Breast epithelium (tissue), 4 donors: ENCODE results near the gene PAK6. TPM values are rescaled to one million over a fixed set of nuclear protein-coding genes. Genes with fewer than 3 reads are reported as not detected.

Experiments
- DNase-seq, 2 donors: peaks; one replicate each; pipeline ENCODE4 v3.0.0-alpha.2; 2019; ENCODE audit warnings: low spot score in 2 of 2
- H3K27ac ChIP-seq, 2 donors: fragments of 200-600 bp; sonication (generic) in 1 of 2; one replicate each; pipeline ENCODE4 v1.5.1; 2016 to 2019; ENCODE audit warnings: mild to moderate bottlenecking in 1 of 2
- H3K27me3 ChIP-seq, 2 donors: fragments of 200-600 bp; sonication (generic) in 1 of 2; one replicate each; pipeline versions ENCODE4 v1.5.1 to v1.6.0; 2017 to 2019; ENCODE audit warnings: control low read depth in 1 of 2, mild to moderate bottlenecking in 1 of 2
- H3K36me3 ChIP-seq: fragments of 200-600 bp; one replicate; pipeline ENCODE4 v1.5.1; 2019
- H3K4me1 ChIP-seq, 2 donors: fragments of 200-600 bp; sonication (generic); one replicate each; pipeline ENCODE4 v1.5.1; 2016 to 2019; ENCODE audit warnings: control low read depth in 1 of 2
- H3K4me3 ChIP-seq, 3 donors: fragments of 200-600 bp; sonication (generic); 1 replicate in 2 of 3; 2 replicates in 1 of 3; pipeline ENCODE4 v1.5.1; 2016 to 2019; ENCODE audit warnings: mild to moderate bottlenecking in 3 of 3, moderate library complexity in 2 of 3
- H3K9me3 ChIP-seq, 2 donors: fragments of 200-600 bp; sonication (generic) in 1 of 2; one replicate each; pipeline ENCODE4 v1.5.1; 2016 to 2019; ENCODE audit warnings: control low read depth in 1 of 2
- CTCF ChIP-seq, 3 donors: fragments of 450-650 bp; IDR thresholded peaks; one replicate each; pipeline ENCODE4 v1.5.1; 2016 to 2017; ENCODE audit warnings: antibody characterized with exemption in 3 of 3, mild to moderate bottlenecking in 3 of 3, moderate library complexity in 3 of 3
- POLR2A ChIP-seq: fragments of 450-650 bp; IDR thresholded peaks from one replicate; pipeline ENCODE4 v1.6.1; 2016; ENCODE audit warnings: antibody characterized with exemption, mild to moderate bottlenecking, moderate library complexity
- POLR2AphosphoS5 ChIP-seq, 3 donors: sonication (generic); formaldehyde crosslinking; IDR thresholded peaks; one replicate each; pipeline ENCODE4 v1.6.1; 2017; ENCODE audit warnings: antibody characterized with exemption in 3 of 3
- intact Hi-C: fragments of 100-400 bp; cut with DNase I; formaldehyde crosslinking; loops from one replicate; pipeline ENCODE4 v1.15.1; 2023; ENCODE audit warnings: low total_unique reads
- total RNA-seq, 3 donors: library from RNA; depleted of rRNA; stranded (reverse); fragments of >200 nt; gene quantifications; one replicate each; pipeline ENCODE4 v1.1.0, GENCODE V29; 2016

Gene PAK6
- total RNA-seq, 3 donors from 2014 or later = 0.80 to 11.0 (median 9.5) TPM

GRCh38 chr15:40273428-40273827 is 34.6 kb downstream of the PAK6 start:
- DNase-seq = no peak
- no peaks in the 10 kb centered on the region for H3K27me3 ChIP-seq
- no peaks in the 10 kb centered on the region for H3K4me1 ChIP-seq
- no peak overlapping the region for H3K4me3 ChIP-seq
- no peaks in the 10 kb centered on the region for H3K9me3 ChIP-seq
- H3K36me3 ChIP-seq = no peaks in the 10 kb centered on the region
- TF ChIP-seq POLR2A (no peak), POLR2AphosphoS5 (IDR thresholded peaks at IDR 0.05) (no peak), CTCF (IDR thresholded peaks at IDR 0.05) (no peak)
- intact Hi-C loops = loop anchor here (5.0 to 10.0 kb wide), 2 partner anchors 36 to 229 kb away; partner anchors contain the start of gene PAK6
- H3K27ac ChIP-seq = no peak overlapping the region

DNA sequence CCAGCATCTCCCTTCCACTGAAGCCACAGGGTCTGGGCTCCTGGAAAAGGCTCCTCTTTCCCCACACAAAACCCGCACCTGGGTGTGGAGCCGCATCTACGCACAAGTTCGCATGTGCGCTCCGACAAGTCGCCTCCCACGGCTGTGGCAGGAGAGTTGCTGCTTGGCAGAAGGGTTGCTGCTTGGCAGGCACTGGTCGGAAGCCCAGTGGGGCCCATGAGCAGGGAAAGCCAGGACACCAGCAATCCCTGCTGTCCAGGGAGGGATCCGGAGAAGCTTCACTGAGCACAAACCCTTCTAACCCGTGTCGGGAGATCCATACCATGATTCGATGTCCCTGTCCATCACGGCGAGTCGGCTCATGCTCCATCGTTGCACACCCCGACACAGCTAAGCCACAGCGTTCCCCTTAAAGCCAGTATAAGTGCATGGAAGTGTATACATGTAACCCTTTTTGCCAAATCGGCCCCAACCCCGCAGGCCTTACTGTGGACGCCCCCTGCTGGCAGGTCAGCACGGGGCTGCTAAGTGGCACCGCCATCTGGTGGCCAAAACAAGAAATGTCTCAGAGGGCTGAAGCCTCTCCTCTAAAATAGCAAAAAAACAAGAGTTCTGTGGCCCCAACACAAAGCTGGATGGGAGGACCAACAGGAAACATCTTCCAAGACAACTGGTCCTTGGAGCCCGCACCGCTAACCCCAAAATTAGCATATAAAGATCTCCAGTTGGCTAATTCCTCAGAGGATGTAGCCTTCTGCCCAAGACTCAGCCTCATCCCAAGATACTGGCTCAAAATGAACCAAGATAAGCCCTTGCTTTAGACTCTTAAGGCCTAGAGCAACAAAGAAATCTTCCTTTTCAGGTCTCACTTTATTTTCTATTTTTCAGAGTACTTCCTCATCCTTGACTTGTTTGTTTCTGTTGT is 35.7 kb downstream of the PAK6 start:
- peak; percentile 61 to 84 for DNase-seq
- H3K27ac ChIP-seq = no peak overlapping the region
- H3K9me3 ChIP-seq = no peaks in the 10 kb centered on the region
- H3K27me3 ChIP-seq = peaks cover 0 to 1% of the 10 kb centered on the region in 2 donors
- no peaks in the 10 kb centered on the region for H3K4me1 ChIP-seq
- intact Hi-C loops = loop anchor here (5.0 to 10.0 kb wide), 2 partner anchors 37 to 230 kb away; partner anchors contain the start of gene PAK6
- H3K4me3 ChIP-seq = no peak overlapping the region
- peak; percentile 100 for TF ChIP-seq CTCF (IDR thresholded peaks at IDR 0.05)
- no peak for TF ChIP-seq POLR2A
- peak in 2 of 3 donors; percentile 54 to 58 for TF ChIP-seq POLR2AphosphoS5 (IDR thresholded peaks at IDR 0.05)
- H3K36me3 ChIP-seq = no peaks in the 10 kb centered on the region

GRCh38 chr15:40275523-40275922 is 36.7 kb downstream of the PAK6 start:
- H3K36me3 ChIP-seq = no peaks in the 10 kb centered on the region
- intact Hi-C loops = loop anchor here (10.0 kb wide), 1 partner anchor 231 kb away; no protein-coding TSS in a partner anchor

GRCh38 chr15:40275954-40276353 is 37.1 kb downstream of the PAK6 start:
- no peaks in the 10 kb centered on the region for H3K4me1 ChIP-seq
- no peak overlapping the region for H3K27ac ChIP-seq
- intact Hi-C loops = loop anchor here (10.0 kb wide), 1 partner anchor 231 kb away; no protein-coding TSS in a partner anchor
- DNase-seq = no peak
- no peaks in the 10 kb centered on the region for H3K9me3 ChIP-seq
- no peak overlapping the region for H3K4me3 ChIP-seq
- H3K27me3 ChIP-seq = peaks cover 2 to 15% of the 10 kb centered on the region in 2 donors
- TF ChIP-seq POLR2A = no peak
- no peak for TF ChIP-seq CTCF (IDR thresholded peaks at IDR 0.05)
- no peak for TF ChIP-seq POLR2AphosphoS5 (IDR thresholded peaks at IDR 0.05)
- H3K36me3 ChIP-seq = no peaks in the 10 kb centered on the region

More at GRCh38 chr15:40275523-40275922, 36.7 kb downstream of the PAK6 start:
- no peak for DNase-seq
- Histone ChIP-seq H3K4me3 (no peak overlapping the region), H3K9me3 (no peaks in the 10 kb centered on the region), H3K4me1 (no peaks in the 10 kb centered on the region), H3K27me3 (peaks cover 2 to 11% of the 10 kb centered on the region in 2 donors), H3K27ac (no peak overlapping the region)
- TF ChIP-seq CTCF (IDR thresholded peaks at IDR 0.05) = no peak
- TF ChIP-seq POLR2AphosphoS5 (IDR thresholded peaks at IDR 0.05) = no peak
- TF ChIP-seq POLR2A = no peak

- peaks cover 6 to 25% of the 10 kb centered on the region in 2 donors for H3K27me3 ChIP-seq
- H3K27ac ChIP-seq = no peak overlapping the region
- TF ChIP-seq POLR2A = no peak
- no peak for TF ChIP-seq POLR2AphosphoS5 (IDR thresholded peaks at IDR 0.05)
- TF ChIP-seq CTCF (IDR thresholded peaks at IDR 0.05) = no peak
- intact Hi-C loops = loop anchor here (10.0 kb wide), 1 partner anchor 232 kb away; no protein-coding TSS in a partner anchor
- no peak overlapping the region for H3K4me3 ChIP-seq
- no peak for DNase-seq
- no peaks in the 10 kb centered on the region for H3K9me3 ChIP-seq
- peaks cover 0 to 5% of the 10 kb centered on the region in 2 donors for H3K4me1 ChIP-seq
- H3K36me3 ChIP-seq = no peaks in the 10 kb centered on the region
Observed at GRCh38 chr15:40276927-40277326, 38.1 kb downstream of the PAK6 start.
